WTC11 (cell line): ENCODE measurements around the gene COL4A2.

Experiments
- CREB1 ChIP-seq: sonication (generic); formaldehyde crosslinking; IDR thresholded peaks from 2 replicates; pipeline ENCODE4 v1.8.0; 2023; ENCODE audit warnings: mild to moderate bottlenecking, missing genetic modification reagents
- TF ChIP-seq, protein P1 (sequence below): fragments of 200-600 bp; IDR thresholded peaks from 2 replicates; pipeline ENCODE4 v1.8.0; 2022; ENCODE audit warnings: antibody characterized with exemption

GRCh38 chr13:110447801-110448200 is 140.7 kb downstream of the COL4A2 start:
- no peak for TF ChIP-seq CREB1 (CRISPR knock-in tag)
- TF ChIP-seq, protein P1, sequence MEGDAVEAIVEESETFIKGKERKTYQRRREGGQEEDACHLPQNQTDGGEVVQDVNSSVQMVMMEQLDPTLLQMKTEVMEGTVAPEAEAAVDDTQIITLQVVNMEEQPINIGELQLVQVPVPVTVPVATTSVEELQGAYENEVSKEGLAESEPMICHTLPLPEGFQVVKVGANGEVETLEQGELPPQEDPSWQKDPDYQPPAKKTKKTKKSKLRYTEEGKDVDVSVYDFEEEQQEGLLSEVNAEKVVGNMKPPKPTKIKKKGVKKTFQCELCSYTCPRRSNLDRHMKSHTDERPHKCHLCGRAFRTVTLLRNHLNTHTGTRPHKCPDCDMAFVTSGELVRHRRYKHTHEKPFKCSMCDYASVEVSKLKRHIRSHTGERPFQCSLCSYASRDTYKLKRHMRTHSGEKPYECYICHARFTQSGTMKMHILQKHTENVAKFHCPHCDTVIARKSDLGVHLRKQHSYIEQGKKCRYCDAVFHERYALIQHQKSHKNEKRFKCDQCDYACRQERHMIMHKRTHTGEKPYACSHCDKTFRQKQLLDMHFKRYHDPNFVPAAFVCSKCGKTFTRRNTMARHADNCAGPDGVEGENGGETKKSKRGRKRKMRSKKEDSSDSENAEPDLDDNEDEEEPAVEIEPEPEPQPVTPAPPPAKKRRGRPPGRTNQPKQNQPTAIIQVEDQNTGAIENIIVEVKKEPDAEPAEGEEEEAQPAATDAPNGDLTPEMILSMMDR, result no peak
